HepG2 (cell line): Measurements from ENCODE around the gene KANSL1. TPM values are rescaled to one million over a fixed set of nuclear protein-coding genes. Genes with fewer than 3 reads are reported as not detected.

Source experiments
- ATM ChIP-seq: fragments of 450-650 bp; IDR thresholded peaks from 2 replicates; pipeline ENCODE4 v1.7.1; 2017; ENCODE audit warnings: mild to moderate bottlenecking, borderline replicate concordance
- HOXD1 ChIP-seq: sonication (generic); formaldehyde crosslinking; IDR thresholded peaks from 2 replicates; pipeline ENCODE4 v1.5.0; 2020; ENCODE audit warnings: missing genetic modification reagents
- IRX3 ChIP-seq: sonication (generic); formaldehyde crosslinking; IDR thresholded peaks from 2 replicates; pipeline ENCODE4 v1.8.1; 2023; ENCODE audit warnings: mild to moderate bottlenecking, low read depth, missing genetic modification reagents, borderline replicate concordance
- KLF6 ChIP-seq: IDR thresholded peaks from 2 replicates; pipeline ENCODE4 v1.8.0; 2016; ENCODE audit warnings: missing biosample characterization, missing genetic modification reagents
- MED13 ChIP-seq: sonication (generic); formaldehyde crosslinking; IDR thresholded peaks from 2 replicates; pipeline ENCODE4 v1.5.0; 2020; ENCODE audit warnings: missing genetic modification reagents
- SCMH1 ChIP-seq: sonication (generic); formaldehyde crosslinking; IDR thresholded peaks from 2 replicates; pipeline ENCODE4 v1.9.0; 2021; ENCODE audit warnings: missing genetic modification reagents, mild to moderate bottlenecking, borderline replicate concordance
- SMAD3 ChIP-seq: sonication (generic); formaldehyde crosslinking; IDR thresholded peaks from 2 replicates; pipeline ENCODE4 v1.4.0; 2020; ENCODE audit warnings: missing genetic modification reagents
- TAF15 ChIP-seq: fragments of 200-400 bp; formaldehyde crosslinking; IDR thresholded peaks from one replicate; pipeline ENCODE4 v1.6.1; 2018; ENCODE audit warnings: mild to moderate bottlenecking, low read depth, low read length; ENCODE audit not compliant: poor library complexity, severe bottlenecking
- TARDBP ChIP-seq: sonication (generic); formaldehyde crosslinking; IDR thresholded peaks from 2 replicates; pipeline ENCODE4 v1.8.0; 2022; ENCODE audit warnings: mild to moderate bottlenecking, missing genetic modification reagents
- ZBTB8A ChIP-seq: sonication (generic); formaldehyde crosslinking; IDR thresholded peaks from 2 replicates; pipeline ENCODE4 v1.4.0; 2020; ENCODE audit warnings: mild to moderate bottlenecking, low read depth, missing genetic modification reagents, borderline replicate concordance
- ZC3H13 ChIP-seq: sonication (generic); formaldehyde crosslinking; IDR thresholded peaks from 2 replicates; pipeline ENCODE4 v1.8.1; 2023; ENCODE audit warnings: mild to moderate bottlenecking, missing genetic modification reagents, moderate library complexity
- ZNF264 ChIP-seq: sonication (generic); formaldehyde crosslinking; IDR thresholded peaks from 2 replicates; pipeline ENCODE4 v1.4.0; 2020; ENCODE audit warnings: missing genetic modification reagents
- ZNF549 ChIP-seq: sonication (generic); formaldehyde crosslinking; IDR thresholded peaks from 2 replicates; pipeline ENCODE4 v1.5.0; 2020; ENCODE audit warnings: missing genetic modification reagents
- ZNF614 ChIP-seq: IDR thresholded peaks from 2 replicates; pipeline ENCODE4 v1.6.1; 2018; ENCODE audit warnings: missing biosample characterization, missing genetic modification reagents, inconsistent platforms, borderline replicate concordance
- ZSCAN9 ChIP-seq: IDR thresholded peaks from 2 replicates; pipeline ENCODE4 v1.6.1; 2016; ENCODE audit warnings: borderline replicate concordance
- polyA plus RNA-seq, 8 experiments: library from polyadenylated mRNA; depleted of rRNA in 3 of 8; stranded (reverse) in 7 of 8; unstranded in 1 of 8; fragments of >200 nt; fragmentation: Illumina TruSeq in 4 of 8; extraction: Trizol in 4 of 8; gene quantifications; 2 replicates each; pipeline versions ENCODE4 v1.2.1 to v1.2.3, GENCODE V29; 2011 to 2016; ENCODE audit warnings: low read depth in 4 of 8, missing spikeins in 1 of 8, mixed read lengths in 1 of 8; ENCODE audit not compliant: insufficient read depth in 1 of 8
- total RNA-seq, 5 experiments: library from RNA; depleted of rRNA; stranded (reverse); fragments of >200 nt; fragmentation: Illumina TruSeq; extraction: Trizol; gene quantifications; 2 replicates each; pipeline ENCODE4 v1.2.3, GENCODE V29; 2016; ENCODE audit warnings: low read depth in 1 of 5
- TF ChIP-seq, protein P1 (sequence below): sonication (generic); formaldehyde crosslinking; conservative IDR thresholded peaks from 2 replicates; pipeline ENCODE4 v1.4.0; 2020; ENCODE audit warnings: mild to moderate bottlenecking, missing genetic modification reagents, moderate library complexity
- TF ChIP-seq, protein P2 (sequence below), 2 experiments: fragments of 450-650 bp in 1 of 2; sonication (generic) in 1 of 2; formaldehyde crosslinking; IDR thresholded peaks; 2 replicates each; pipeline versions ENCODE4 v1.5.0 to v1.8.0; 2020 to 2022; ENCODE audit warnings: mild to moderate bottlenecking in 1 of 2, missing genetic modification reagents in 1 of 2
- TF ChIP-seq, protein P3 (sequence below): IDR thresholded peaks from 2 replicates; pipeline ENCODE4 v1.6.1; 2016; ENCODE audit warnings: mild to moderate bottlenecking
- TF ChIP-seq, protein P4 (sequence below): IDR thresholded peaks from 2 replicates; pipeline ENCODE4 v1.6.1; 2018; ENCODE audit warnings: missing genetic modification reagents, mild to moderate bottlenecking, missing compliant biosample characterization
- TF ChIP-seq, protein P5 (sequence below), 2 experiments: IDR thresholded peaks; 2 replicates each; pipeline ENCODE4 v1.6.1; 2011 to 2012; ENCODE audit warnings: low read length in 2 of 2, borderline replicate concordance in 1 of 2, low read depth in 1 of 2, mild to moderate bottlenecking in 1 of 2, moderate library complexity in 1 of 2

Gene KANSL1
- total and polyA plus RNA-seq, 2 of the 13 experiments (the other 11 are each of a cell fraction or from before 2014, with no cell fraction given) = 24.0 to 59.6 TPM

DNA sequence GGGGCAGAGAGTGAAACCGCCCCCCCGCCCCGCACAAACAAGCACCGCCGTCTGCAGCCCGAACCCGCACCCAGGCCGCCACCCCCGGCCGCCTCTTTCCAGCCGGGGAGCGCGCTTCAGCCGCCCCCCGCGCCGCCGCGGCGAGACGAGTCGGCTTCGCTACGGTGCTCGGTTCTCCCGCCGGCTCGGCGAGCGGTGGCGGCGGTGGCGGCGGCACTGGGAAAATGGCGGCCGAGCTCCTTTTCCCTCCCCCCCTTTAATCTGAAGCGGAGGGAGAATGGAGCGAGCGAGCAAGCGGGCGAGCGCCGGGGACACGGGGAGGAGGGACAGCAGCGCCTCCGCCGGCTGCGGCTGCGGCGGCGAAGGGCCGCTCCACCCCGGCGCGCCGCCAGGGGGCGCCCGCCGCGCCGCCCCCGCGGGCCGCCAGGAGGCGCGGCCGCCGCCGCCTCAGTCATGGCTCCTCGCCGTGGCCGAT lies at the start of gene KANSL1 (continued):
- TF ChIP-seq, protein P1, sequence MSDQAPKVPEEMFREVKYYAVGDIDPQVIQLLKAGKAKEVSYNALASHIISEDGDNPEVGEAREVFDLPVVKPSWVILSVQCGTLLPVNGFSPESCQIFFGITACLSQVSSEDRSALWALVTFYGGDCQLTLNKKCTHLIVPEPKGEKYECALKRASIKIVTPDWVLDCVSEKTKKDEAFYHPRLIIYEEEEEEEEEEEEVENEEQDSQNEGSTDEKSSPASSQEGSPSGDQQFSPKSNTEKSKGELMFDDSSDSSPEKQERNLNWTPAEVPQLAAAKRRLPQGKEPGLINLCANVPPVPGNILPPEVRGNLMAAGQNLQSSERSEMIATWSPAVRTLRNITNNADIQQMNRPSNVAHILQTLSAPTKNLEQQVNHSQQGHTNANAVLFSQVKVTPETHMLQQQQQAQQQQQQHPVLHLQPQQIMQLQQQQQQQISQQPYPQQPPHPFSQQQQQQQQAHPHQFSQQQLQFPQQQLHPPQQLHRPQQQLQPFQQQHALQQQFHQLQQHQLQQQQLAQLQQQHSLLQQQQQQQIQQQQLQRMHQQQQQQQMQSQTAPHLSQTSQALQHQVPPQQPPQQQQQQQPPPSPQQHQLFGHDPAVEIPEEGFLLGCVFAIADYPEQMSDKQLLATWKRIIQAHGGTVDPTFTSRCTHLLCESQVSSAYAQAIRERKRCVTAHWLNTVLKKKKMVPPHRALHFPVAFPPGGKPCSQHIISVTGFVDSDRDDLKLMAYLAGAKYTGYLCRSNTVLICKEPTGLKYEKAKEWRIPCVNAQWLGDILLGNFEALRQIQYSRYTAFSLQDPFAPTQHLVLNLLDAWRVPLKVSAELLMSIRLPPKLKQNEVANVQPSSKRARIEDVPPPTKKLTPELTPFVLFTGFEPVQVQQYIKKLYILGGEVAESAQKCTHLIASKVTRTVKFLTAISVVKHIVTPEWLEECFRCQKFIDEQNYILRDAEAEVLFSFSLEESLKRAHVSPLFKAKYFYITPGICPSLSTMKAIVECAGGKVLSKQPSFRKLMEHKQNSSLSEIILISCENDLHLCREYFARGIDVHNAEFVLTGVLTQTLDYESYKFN = no peak
- no peak for TF ChIP-seq TAF15
- TF ChIP-seq, protein P2, sequence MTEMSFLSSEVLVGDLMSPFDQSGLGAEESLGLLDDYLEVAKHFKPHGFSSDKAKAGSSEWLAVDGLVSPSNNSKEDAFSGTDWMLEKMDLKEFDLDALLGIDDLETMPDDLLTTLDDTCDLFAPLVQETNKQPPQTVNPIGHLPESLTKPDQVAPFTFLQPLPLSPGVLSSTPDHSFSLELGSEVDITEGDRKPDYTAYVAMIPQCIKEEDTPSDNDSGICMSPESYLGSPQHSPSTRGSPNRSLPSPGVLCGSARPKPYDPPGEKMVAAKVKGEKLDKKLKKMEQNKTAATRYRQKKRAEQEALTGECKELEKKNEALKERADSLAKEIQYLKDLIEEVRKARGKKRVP (CRISPR knock-in tag; IDR thresholded peaks at IDR 0.05) = no peak
- no peak for TF ChIP-seq ZNF549 (CRISPR knock-in tag)
- TF ChIP-seq IRX3 = no peak; the same call in 1 of the 2 replicates
- TF ChIP-seq KLF6 = peak; percentile 61; the same call in 1 of the 2 replicates
- TF ChIP-seq HOXD1 (CRISPR knock-in tag) = 0 out of 2 replicates have a peak, but pooled peaks have one; percentile 5
- TF ChIP-seq SMAD3 (CRISPR knock-in tag) = no peak
- TF ChIP-seq, protein P3, sequence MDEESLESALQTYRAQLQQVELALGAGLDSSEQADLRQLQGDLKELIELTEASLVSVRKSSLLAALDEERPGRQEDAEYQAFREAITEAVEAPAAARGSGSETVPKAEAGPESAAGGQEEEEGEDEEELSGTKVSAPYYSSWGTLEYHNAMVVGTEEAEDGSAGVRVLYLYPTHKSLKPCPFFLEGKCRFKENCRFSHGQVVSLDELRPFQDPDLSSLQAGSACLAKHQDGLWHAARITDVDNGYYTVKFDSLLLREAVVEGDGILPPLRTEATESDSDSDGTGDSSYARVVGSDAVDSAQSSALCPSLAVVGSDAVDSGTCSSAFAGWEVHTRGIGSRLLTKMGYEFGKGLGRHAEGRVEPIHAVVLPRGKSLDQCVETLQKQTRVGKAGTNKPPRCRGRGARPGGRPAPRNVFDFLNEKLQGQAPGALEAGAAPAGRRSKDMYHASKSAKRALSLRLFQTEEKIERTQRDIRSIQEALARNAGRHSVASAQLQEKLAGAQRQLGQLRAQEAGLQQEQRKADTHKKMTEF = peak; percentile 5; the same call in 1 of the 2 replicates
- no peak for TF ChIP-seq SCMH1 (CRISPR knock-in tag)
- TF ChIP-seq, protein P4, sequence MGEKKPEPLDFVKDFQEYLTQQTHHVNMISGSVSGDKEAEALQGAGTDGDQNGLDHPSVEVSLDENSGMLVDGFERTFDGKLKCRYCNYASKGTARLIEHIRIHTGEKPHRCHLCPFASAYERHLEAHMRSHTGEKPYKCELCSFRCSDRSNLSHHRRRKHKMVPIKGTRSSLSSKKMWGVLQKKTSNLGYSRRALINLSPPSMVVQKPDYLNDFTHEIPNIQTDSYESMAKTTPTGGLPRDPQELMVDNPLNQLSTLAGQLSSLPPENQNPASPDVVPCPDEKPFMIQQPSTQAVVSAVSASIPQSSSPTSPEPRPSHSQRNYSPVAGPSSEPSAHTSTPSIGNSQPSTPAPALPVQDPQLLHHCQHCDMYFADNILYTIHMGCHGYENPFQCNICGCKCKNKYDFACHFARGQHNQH (CRISPR knock-in tag) = no peak
- TF ChIP-seq ZC3H13 (CRISPR knock-in tag) = no peak
- TF ChIP-seq ZNF614 (CRISPR knock-in tag) = no peak
- TF ChIP-seq ZNF264 (CRISPR knock-in tag) = no peak
- TF ChIP-seq TARDBP = peak; percentile 56
- TF ChIP-seq ATM = no peak
- TF ChIP-seq, protein P5, sequence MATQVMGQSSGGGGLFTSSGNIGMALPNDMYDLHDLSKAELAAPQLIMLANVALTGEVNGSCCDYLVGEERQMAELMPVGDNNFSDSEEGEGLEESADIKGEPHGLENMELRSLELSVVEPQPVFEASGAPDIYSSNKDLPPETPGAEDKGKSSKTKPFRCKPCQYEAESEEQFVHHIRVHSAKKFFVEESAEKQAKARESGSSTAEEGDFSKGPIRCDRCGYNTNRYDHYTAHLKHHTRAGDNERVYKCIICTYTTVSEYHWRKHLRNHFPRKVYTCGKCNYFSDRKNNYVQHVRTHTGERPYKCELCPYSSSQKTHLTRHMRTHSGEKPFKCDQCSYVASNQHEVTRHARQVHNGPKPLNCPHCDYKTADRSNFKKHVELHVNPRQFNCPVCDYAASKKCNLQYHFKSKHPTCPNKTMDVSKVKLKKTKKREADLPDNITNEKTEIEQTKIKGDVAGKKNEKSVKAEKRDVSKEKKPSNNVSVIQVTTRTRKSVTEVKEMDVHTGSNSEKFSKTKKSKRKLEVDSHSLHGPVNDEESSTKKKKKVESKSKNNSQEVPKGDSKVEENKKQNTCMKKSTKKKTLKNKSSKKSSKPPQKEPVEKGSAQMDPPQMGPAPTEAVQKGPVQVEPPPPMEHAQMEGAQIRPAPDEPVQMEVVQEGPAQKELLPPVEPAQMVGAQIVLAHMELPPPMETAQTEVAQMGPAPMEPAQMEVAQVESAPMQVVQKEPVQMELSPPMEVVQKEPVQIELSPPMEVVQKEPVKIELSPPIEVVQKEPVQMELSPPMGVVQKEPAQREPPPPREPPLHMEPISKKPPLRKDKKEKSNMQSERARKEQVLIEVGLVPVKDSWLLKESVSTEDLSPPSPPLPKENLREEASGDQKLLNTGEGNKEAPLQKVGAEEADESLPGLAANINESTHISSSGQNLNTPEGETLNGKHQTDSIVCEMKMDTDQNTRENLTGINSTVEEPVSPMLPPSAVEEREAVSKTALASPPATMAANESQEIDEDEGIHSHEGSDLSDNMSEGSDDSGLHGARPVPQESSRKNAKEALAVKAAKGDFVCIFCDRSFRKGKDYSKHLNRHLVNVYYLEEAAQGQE (IDR thresholded peaks at IDR 0.05; ENCODE audit: borderline replicate concordance in 1 of 2, low read depth in 1 of 2, low read length in 2 of 2) = no peak
- no peak for TF ChIP-seq MED13
- TF ChIP-seq ZBTB8A (CRISPR knock-in tag) = no peak; the same call in 1 of the 2 replicates
- no peak; the same call in 1 of the 2 replicates for TF ChIP-seq ZSCAN9 (CRISPR knock-in tag)
